Left lung (tissue), 10 donors: ENCODE measurements around the gene OSBPL3. TPM values are rescaled to one million over a fixed set of nuclear protein-coding genes. Genes with fewer than 3 reads are reported as not detected.

Source experiments
- ATAC-seq: fragments of 200-7000 bp; cut with Tn5 transposase; one replicate; pipeline ENCODE4 v1.9.1; 2020; ENCODE audit warnings: moderate library complexity
- DNase-seq, 4 donors: peaks; one replicate each; pipeline ENCODE4 v3.0.0-alpha.2; 2013 to 2020
- H3K27ac ChIP-seq, 2 donors: fragments of 200-600 bp; sonication (generic) in 1 of 2; one replicate each; pipeline versions ENCODE4 v1.5.0 to v1.8.0; 2020 to 2021
- H3K27me3 ChIP-seq, 2 donors: fragments of 200-600 bp; sonication (generic) in 1 of 2; one replicate each; pipeline versions ENCODE4 v1.5.0 to v1.8.0; 2020 to 2021
- H3K36me3 ChIP-seq, 2 donors: fragments of 200-600 bp; sonication (generic) in 1 of 2; one replicate each; pipeline versions ENCODE4 v1.5.0 to v1.8.0; 2020 to 2021
- H3K4me1 ChIP-seq, 2 donors: fragments of 200-600 bp; one replicate each; pipeline ENCODE4 v1.8.0; 2021
- H3K4me3 ChIP-seq, 2 donors: fragments of 200-600 bp; sonication (generic) in 1 of 2; one replicate each; pipeline versions ENCODE4 v1.5.0 to v1.8.0; 2020 to 2021; ENCODE audit warnings: mild to moderate bottlenecking in 1 of 2
- H3K9me3 ChIP-seq, 2 donors: fragments of 200-600 bp; sonication (generic) in 1 of 2; one replicate each; pipeline versions ENCODE4 v1.5.0 to v1.8.0; 2020 to 2021
- intact Hi-C, 2 donors: fragments of 100-400 bp; cut with DNase I; formaldehyde crosslinking; loops; one replicate each; pipeline versions ENCODE4 v1.11.2 to v1.14.2; 2022
- polyA plus RNA-seq, 6 donors: library from polyadenylated mRNA; unstranded; fragments of 120-200 nt; gene quantifications; one replicate each; pipeline ENCODE4 v1.2.1, GENCODE V29; 2013; ENCODE audit not compliant: insufficient read length in 6 of 6
- total RNA-seq, 2 donors: library from RNA; stranded (reverse); fragmentation: NEBNext Ultra II Directional; extraction: Animal tissue kit (Norgen Biotek cat#: 25700); gene quantifications; one replicate each; pipeline ENCODE4 v1.2.1, GENCODE V29; 2021
- TF ChIP-seq, protein P1 (sequence below), 2 donors: fragments of 200-600 bp; sonication (generic) in 1 of 2; IDR thresholded peaks; one replicate each; pipeline versions ENCODE4 v1.5.0 to v1.8.0; 2021; ENCODE audit warnings: antibody characterized with exemption in 2 of 2
- donor health status: DM: no; HTN: yes; CAD: no.
- donor health status: DM: no; HTN: no; CAD: no.

Gene OSBPL3
- total and polyA plus RNA-seq, 8 donors: 2.3 to 30.5 (median 3.3) TPM

DNA sequence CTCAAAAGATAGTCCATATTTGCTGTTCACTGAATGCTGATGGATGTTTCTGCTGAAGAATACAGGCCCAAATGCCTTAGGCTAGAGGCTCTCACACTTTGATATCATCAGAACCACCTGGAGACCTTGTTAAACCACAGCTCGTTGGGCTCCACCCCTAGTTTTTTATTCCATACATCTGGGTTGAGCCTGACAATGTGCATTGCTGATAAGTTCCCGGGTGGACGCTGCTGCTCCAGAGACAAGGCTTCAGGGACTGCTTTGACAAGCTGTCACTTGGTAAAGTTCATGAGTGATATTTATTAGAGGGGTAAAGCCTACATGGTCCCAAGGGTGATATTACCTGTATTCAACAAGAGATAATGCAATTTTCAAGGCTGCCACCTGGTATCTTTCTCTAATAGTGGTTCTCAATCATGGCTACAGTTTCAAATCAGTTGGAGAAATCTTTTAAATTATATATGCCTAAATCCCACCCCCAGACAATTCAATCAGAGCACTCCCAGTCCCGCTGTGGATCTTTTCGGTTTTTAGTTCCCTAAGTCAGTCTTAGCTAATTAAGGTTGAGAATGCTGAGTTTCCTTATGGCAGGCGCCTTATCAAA, 115.7 kb downstream of the OSBPL3 start:
- ATAC-seq (no peak), DNase-seq (no peak)
- Histone ChIP-seq H3K27me3 (no peaks in the 10 kb centered on the region), H3K9me3 (no peaks in the 10 kb centered on the region), H3K36me3 (peaks cover 0 to 7% of the 10 kb centered on the region in 2 donors), H3K27ac (no peak overlapping the region), H3K4me3 (no peak overlapping the region), H3K4me1 (no peaks in the 10 kb centered on the region)
- TF ChIP-seq, protein P1, sequence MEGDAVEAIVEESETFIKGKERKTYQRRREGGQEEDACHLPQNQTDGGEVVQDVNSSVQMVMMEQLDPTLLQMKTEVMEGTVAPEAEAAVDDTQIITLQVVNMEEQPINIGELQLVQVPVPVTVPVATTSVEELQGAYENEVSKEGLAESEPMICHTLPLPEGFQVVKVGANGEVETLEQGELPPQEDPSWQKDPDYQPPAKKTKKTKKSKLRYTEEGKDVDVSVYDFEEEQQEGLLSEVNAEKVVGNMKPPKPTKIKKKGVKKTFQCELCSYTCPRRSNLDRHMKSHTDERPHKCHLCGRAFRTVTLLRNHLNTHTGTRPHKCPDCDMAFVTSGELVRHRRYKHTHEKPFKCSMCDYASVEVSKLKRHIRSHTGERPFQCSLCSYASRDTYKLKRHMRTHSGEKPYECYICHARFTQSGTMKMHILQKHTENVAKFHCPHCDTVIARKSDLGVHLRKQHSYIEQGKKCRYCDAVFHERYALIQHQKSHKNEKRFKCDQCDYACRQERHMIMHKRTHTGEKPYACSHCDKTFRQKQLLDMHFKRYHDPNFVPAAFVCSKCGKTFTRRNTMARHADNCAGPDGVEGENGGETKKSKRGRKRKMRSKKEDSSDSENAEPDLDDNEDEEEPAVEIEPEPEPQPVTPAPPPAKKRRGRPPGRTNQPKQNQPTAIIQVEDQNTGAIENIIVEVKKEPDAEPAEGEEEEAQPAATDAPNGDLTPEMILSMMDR (IDR thresholded peaks at IDR 0.05): no peak
- intact Hi-C loops: no loop called here

DNA sequence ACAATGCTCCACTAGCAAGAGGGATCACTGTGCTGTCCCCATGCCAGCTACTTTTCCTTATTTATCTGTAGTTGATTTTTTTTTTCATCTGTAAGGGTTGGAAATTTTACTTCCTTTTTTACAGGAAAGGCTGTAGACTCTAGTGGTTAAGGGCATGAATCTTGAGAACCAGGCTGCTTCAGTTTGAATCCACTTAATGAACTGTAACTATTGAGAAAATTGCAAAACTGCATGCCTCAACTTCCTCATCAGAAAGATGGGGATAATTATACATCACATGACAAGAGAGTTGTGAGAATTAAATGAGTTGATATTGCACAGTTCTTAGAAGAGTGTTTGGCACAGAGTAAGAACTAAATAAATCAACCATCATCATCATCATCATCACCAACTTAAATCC, 116.4 kb downstream of the OSBPL3 start:
- DNase-seq: no peak
- intact Hi-C loops: no loop called here
- no peak overlapping the region for H3K27ac ChIP-seq
- peaks cover 0 to 7% of the 10 kb centered on the region in 2 donors for H3K36me3 ChIP-seq
- ATAC-seq: no peak
- TF ChIP-seq, protein P1 (IDR thresholded peaks at IDR 0.05): no peak
- H3K9me3 ChIP-seq: no peaks in the 10 kb centered on the region
- H3K4me1 ChIP-seq: no peaks in the 10 kb centered on the region
- H3K4me3 ChIP-seq: no peak overlapping the region
- H3K27me3 ChIP-seq: no peaks in the 10 kb centered on the region

DNA sequence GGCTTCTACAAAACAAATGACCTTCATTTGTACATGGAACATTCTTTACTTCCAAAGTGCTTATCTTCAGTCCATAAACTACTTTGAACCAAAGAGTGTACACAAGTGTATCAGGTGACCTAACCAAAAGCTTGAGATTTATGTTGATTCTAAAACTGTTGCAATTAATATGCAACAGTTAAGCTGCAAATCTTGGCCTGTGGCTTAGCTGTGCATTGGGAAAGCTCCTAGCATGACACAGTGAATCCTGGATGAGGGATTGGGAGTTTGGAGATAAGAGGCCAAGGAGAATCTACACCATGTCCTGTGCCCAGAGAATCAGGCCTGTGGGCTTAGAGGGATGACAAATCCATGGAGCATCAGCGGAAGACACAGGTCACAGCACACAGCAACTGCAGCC, 117.5 kb downstream of the OSBPL3 start:
- Histone ChIP-seq H3K4me3 (no peak overlapping the region), H3K4me1 (no peaks in the 10 kb centered on the region), H3K36me3 (peaks cover 0 to 7% of the 10 kb centered on the region in 2 donors), H3K27me3 (no peaks in the 10 kb centered on the region), H3K9me3 (no peaks in the 10 kb centered on the region), H3K27ac (no peak overlapping the region)
- ATAC-seq (no peak), DNase-seq (no peak)
- TF ChIP-seq, protein P1 (IDR thresholded peaks at IDR 0.05): no peak
- intact Hi-C loops: no loop called here

DNA sequence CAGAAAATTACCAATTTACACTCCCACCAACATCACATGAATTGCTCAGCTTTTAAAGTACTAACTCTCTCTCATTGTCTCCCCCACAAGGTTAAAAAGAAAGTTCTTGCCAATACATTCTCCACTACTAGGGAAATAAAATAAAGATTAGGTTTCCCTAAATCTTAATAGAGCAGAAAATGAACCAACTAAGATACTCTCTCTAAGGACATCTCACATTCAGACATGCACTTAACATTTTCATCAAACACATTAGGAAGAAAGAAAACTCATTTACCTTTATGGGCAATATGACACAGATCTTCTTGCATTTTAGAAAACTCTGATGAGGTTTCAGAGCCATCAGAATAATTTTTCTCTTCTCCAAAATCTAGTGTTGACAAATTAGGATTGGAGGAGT, 118.6 kb downstream of the OSBPL3 start:
- DNase-seq: no peak
- H3K4me1 ChIP-seq: no peaks in the 10 kb centered on the region
- no peak overlapping the region for H3K27ac ChIP-seq
- TF ChIP-seq, protein P1 (IDR thresholded peaks at IDR 0.05): no peak
- H3K4me3 ChIP-seq: no peak overlapping the region
- H3K36me3 ChIP-seq: peaks cover 0 to 7% of the 10 kb centered on the region in 2 donors
- H3K9me3 ChIP-seq: no peaks in the 10 kb centered on the region
- no peak for ATAC-seq
- intact Hi-C loops: no loop called here
- H3K27me3 ChIP-seq: no peaks in the 10 kb centered on the region

DNA sequence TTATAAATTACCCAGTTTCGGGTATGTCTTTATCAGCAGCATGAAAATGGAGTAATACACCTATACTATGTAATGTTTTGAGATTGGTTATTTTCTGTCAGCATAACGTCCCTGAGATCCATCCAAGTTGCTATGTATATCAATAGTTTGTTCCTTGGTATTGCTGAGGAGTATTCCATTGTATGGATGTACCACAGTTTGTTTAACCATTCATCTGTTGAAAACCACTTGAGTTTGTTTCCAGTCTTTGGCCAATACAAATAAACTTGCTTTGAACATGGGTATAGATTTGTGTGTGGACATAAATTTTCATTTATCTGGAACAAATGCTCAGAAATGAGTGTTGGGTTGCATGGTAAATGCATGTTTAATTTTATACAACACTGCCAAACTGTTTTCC, 119.4 kb downstream of the OSBPL3 start:
- H3K4me1 ChIP-seq: no peaks in the 10 kb centered on the region
- intact Hi-C loops: no loop called here
- no peak for DNase-seq
- ATAC-seq: no peak
- H3K9me3 ChIP-seq: no peaks in the 10 kb centered on the region
- H3K4me3 ChIP-seq: no peak overlapping the region
- H3K27me3 ChIP-seq: no peaks in the 10 kb centered on the region
- H3K36me3 ChIP-seq: peaks cover 0 to 7% of the 10 kb centered on the region in 2 donors
- H3K27ac ChIP-seq: no peak overlapping the region
- TF ChIP-seq, protein P1 (IDR thresholded peaks at IDR 0.05): no peak
